NCI-H524 (cell line): ENCODE data around the gene CPLANE1.
"Not testable (repeated sequence)": the region's sequence is repeated elsewhere in the genome, so short reads cannot be mapped to it uniquely, and the experiment has no call there.

Experiments used
- DNase-seq, 2 experiments: peaks; one replicate each; lab custom pipeline; 2025; lab: John Stamatoyannopoulos, UW

The CPLANE1 gene

DNA sequence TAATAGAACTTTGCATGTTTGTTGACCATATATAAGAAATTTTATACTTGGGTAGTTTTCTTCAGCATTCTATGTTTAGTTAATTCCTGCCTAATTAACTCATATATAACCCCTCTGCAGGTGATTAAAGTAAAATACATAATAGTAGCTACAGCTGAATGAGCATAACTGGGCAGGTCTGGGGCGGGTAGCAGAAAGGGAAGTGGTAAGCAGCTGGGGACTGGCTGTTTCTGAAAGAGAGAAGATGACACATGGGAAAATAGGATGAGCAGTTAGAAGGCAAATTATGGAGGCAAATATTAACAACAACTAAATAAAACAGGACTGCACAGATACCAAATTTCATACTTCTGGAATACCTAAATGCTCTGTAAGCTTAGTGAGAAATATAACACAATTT lies 128.1 kb downstream of the CPLANE1 start:
- DNase-seq, result no peak

DNA sequence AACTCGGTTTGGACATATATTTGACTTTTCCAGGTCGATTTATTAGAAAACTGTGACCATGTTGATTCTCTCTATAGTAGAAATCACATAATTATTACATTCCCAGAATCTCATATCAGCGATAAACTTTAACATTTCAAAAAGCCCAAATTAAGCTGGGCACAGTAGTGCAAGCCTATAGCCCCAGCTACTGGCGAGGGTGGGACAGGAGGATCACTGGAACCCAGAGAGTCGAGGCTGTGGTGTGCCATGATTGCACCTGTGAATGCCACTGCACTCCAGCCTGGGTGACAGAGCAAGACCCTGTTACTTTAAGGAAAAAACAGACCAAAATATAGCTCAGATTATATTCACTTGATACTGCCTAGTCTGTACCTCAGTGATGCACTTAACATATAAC lies 128.9 kb downstream of the CPLANE1 start:
- no peak for DNase-seq

DNA sequence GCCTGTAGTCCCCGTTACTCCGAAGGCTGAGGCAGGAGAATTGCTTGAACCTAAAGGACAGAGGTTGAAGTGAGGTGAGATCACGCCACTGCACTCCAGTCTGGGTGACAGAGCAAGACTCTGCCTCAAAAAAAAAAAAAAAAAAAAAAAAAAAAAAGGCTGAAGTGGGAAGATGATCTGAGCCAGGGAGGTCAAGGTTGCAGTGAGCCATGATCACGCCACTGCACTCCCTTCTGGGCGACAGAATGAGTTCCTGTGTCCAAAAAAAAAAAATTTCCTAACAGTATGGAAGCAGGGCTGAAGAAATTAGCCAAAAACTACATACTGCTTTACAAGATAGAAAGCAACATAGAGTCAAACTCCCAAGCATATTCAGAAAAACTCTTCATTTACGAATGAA lies 132.8 kb downstream of the CPLANE1 start:
- DNase-seq, result no peak

DNA sequence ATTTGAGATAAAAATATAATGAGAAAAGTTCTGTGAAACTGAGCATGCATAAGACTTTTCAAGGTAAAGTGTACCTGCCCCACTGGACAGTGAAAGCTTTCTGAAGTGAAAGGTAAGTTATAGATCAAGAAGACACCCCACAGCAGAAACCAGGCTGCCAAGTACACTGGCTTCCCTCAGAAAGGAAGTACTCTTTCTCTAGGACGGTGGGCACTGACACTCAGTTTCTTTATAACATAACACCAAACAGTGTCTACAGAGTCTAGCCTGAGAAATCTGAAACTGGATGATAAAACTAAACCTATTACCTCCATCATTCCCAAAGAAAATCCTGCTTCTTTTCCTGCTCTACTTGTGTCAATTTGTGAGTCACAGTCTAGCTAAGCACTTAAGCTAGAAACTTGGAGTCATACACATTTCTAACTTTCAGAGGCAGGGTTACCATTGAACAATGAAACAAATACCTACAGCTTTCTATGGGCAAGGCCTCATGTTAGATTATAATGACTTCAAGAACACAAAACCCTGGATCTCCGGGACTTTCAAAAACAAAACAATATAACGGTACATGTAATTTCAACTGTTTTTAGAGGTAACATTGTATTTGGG lies 136.7 kb downstream of the CPLANE1 start:
- no peak for DNase-seq

DNA sequence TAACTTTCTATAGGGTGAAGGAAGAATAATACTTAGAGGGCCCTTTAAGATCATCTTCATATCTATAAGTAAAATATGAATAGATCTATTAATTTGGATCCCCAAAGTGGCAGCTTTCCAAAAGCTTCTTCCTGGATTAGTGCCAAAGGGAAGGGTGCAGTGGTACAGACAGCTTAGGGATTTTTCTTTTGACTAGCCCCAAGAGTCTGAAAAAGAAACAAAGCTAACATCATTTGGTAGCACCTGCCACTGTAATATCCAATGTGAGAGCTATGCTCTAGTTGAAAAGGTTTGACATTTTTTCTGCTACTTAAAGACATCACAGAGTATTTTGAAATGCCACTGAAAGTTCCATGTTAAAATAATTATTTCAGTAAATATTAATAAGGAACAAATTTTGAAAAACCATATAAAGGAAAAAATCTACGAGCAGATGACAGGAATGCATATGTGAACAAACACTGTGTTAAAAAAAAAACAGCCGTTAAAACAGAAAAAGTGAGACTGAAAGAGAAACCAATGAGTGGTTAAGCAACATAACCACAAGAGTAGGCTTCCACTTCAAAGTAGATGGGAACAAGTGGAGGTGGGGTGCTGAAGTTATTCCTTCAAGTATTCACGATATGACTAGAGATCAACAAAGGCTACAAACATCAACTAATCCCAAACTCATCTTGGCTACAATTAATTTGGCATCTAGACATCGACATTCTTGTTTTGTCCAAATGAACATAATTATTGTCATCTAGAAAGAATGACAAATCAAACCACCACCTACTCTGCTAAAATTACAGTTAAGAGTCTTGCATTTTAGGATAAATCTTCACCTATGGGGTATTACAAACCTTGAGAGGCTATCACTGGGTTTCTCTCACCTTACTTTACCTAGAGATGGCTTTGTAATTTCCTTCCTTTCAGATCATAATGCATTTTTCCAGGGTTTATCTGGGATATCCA lies 137.5 kb downstream of the CPLANE1 start:
- DNase-seq, result no peak

DNA sequence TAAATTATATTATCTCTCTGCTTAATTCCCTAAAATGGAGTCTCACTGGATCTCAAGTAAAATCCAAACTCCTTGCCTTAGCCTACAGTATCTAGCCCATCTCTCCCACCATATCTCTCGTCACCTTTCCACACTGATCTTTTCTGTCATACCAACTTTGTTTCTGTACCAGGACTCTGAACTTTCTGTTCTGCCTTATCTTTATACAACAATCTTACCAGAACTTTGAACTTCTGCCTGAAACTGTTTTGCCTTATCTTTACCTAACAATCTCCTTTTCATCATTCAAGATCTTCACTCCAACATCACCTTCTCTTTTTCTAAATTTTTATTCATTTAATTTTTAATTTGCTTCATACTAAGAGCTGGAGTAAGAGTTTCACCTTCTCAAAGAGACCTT lies 139.0 kb downstream of the CPLANE1 start:
- DNase-seq, result no peak

DNA sequence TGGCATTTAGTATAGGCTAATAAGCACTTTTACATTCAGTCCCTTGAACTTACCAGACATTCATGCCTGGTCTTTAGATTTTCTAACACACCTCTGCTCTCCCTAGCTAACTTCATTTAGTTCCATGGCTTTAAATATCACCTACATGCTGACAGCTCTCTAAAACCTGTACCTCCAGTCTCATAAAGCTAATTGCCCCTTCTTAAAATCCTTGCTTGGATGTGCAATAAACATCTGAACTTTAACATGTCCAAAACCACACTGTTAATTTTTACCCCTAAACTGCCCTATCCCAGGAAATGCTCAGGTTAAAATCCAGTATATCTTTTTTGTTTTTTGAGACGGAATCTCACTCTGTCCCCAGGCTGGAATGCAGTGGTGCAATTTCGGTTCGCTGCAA lies 139.8 kb downstream of the CPLANE1 start:
- DNase-seq, result no peak

DNA sequence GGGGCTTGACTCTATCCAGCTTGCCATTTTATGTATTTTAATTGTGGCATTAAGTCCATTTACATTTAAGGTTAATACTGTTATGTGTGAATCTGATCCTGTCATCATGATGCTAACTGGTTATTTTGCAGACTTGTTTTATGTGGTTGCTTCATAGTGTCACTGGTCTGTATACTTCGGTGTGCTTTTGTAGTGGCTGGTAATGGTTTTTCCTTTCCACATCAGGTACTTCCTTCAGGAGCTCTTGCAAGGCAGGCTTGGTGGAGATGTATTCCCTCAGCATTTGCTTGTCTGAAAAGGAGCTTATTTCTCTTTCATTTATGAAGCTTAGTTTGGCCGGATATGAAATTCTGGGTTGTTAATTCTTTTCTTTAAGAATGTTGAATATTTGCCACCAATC lies 145.9 kb downstream of the CPLANE1 start:
- DNase-seq, result no peak

DNA sequence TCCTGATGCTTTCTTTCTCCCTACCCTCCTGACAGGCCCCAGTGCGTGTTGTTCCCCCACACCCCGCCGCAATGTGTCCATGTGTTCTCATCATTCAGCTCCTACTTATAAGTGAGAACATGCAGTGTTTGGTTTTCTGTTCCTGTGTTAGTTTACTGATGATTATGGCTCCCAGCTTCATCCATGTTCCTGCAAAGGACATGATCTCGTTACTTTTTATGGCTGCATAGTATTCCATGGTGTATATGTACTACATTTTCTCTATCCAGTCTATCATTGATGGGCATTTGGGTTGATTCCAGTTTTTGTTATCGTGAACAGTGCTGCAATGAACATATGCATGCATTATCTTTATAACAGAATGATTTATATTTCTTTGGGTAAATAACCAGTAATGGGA lies 149.9 kb downstream of the CPLANE1 start:
- not testable (repeated sequence) for DNase-seq

DNA sequence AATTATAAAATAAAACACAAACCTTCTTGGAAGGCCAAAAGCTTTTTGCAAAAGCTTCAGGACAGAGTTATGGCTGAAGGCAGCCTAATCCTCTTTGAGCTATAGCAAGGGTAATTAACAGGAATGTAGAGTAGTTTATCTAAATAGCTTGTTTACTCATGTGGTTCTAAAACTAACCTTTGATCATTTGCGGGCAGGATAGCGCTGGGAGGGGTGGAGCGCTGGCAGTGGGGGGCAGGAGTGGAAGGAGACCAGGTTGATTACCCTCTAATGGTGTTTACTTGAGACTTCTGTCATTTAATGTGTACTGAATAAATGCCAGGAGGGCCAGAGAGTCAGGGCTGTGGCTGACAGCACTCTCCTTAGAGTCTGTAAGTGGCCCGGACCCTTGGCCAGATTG lies 155.4 kb downstream of the CPLANE1 start:
- DNase-seq, result not testable (repeated sequence)

DNA sequence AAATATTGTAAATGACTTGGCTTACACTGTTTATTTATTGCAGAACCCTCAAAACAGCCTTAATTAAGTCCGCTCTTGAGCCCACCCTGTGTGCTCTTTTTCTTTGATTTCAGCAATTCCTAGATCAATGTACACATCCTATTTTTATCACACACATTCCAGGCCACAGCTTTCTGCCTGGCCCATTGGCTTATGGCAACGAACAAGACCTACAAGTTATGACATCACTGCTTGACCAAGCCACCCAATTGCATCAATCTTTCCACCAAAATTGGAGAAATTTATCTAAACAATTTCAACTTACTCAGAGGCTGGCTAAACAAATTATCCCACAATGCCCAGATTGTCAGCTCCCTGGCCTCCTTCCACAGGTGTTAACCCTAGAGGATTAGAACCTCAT lies 158.4 kb downstream of the CPLANE1 start:
- DNase-seq, result no peak

DNA sequence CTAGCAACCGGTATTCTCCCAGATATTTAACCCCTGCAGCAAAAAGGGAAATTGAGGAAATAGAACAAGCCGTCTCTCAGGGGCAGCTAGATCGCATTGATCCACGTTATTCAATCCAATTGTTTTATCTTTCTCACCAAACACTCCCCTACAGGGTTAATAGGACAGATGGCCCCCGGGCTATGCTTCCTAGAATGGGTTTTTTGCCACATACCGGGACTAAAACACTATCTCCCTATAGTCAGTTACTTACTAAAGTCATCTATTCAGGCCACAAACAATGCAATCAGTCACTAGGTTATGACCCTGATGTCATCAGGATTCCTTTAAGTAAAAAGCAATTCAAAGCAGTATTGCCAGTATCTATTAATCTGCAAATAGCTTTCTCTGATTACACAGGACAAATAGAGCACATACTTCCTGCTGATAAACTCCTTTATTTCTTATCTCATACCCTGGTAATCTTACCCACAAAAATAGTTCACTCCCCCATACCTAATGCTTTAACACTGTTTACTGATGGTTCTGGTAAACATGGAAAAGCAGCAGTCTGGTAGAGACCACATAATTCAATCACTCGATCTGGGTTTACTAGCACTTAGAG lies 159.0 kb downstream of the CPLANE1 start:
- no peak for DNase-seq

DNA sequence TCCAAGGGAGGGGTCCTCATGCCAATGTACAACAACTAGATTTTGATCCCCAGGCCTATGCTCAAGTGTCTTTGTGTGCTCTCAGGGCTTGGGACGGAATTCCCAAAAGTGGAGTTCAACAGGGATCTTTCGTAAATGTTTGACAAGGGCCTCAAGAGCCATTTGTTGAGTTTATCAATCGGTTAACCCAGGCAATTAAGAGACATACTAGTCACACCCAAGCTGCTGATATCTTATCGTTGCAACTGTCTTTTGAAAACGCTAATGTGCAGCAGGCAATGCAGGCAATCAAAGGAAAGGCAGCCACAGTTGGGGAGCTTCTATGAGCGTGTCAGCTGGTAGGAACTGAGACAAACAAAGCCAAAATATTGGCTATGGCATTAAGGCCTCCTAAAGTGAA lies 161.2 kb downstream of the CPLANE1 start:
- no peak for DNase-seq

DNA sequence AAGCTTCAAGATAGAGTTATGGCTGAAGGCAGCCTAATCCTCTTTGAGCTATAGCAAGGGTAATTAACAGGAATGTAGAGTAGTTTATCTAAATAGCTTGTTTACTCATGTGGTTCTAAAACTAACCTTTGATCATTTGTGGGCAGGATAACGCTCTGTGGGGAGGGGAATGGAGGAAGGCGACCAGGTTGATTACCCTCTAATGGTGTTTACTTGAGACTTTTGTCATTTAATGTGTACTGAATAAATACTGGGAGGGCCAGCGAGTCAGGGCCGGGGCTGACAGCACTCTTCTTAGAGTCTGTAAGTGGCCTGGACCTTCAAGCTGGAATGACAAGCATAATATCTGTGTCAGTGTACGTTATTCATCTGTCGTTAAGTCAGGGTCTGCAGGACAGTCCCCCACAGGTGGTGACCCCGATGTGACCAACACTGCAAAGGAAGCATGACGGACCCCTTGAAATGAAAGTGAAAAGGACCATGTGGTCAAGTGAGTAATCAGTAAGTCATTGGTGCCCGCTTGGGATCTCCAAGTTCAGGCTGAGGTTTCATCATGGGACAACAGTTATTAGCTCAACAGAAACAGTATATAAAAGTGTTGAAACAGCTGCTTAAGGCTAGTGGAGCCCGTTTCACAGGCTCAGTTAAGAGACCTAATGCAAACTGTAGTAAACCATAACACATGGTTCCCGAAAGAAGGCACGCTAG lies 162.6 kb downstream of the CPLANE1 start:
- no peak for DNase-seq

DNA sequence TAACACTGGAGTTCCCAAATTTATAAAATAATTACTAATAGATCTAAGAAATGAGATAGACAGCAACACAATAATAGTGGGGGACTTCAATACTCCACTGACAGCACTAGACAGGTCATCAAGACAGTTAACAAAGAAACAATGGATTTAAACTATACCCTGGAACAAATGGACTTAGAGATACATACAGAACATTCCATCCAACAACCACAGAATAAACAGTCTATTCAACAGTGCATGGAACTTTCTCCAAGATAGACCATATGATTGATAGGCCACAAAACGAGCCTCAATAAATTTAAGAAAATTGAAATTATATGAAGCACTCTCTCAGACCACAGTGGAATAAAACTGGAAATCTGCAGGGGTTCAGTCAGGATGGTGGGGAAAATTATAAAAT lies 163.2 kb downstream of the CPLANE1 start:
- not testable (repeated sequence) for DNase-seq

DNA sequence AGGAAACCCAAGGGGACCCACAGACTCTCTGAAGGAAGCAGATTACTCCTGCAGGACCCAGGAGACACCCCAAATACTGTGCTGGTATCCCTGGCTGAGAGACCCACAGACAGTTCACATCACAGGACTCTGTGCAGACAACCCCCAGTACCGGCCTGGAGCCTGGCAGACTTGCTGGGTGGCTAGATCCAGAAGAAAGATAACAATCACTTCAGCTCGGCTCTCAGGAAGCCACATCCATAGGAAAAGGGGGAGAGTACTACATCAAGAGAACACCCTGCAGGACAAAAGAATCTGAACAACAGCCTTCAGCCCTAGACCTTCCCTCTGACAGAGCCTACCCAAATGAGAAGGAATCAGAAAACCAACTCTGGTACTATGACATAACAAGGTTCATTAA lies 166.2 kb downstream of the CPLANE1 start:
- not testable (repeated sequence) for DNase-seq

DNA sequence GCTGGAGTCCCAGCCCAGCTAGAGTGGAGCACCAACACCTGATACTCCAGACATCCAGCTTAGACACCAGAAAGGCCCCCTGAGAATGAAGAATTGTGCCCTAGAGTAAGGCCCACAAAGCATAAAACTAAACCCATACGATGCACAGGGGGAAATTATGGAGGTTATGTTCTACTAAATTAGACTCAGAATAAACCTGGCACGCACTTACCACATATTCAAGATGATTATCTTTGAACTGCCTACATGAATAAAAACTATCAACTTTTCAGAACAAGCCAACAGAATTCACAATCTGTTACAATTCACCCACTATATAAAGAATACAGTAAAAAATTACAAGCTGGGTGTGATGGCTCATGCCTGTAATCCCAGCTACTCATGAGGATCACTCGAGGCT lies 168.5 kb downstream of the CPLANE1 start:
- DNase-seq, result no peak

DNA sequence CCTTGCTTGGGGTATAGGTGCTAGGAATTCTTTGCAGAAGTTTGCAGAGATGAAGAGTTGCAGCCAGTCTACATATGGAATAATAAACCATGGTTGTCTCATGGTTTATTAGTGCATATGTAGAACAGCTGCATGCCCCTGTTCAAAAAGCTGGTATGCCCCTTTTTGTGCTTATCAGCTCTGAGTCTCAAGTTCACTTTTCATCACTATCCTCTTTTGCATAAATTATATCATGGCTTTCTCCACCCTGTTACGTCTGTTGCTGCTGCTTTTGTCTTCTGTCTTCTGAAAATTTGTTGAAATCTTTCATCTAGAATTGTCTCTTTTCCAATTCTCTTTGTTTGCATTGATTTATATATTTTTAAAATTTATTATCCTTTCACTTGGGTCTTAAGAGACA lies 172.0 kb downstream of the CPLANE1 start:
- no peak for DNase-seq

DNA sequence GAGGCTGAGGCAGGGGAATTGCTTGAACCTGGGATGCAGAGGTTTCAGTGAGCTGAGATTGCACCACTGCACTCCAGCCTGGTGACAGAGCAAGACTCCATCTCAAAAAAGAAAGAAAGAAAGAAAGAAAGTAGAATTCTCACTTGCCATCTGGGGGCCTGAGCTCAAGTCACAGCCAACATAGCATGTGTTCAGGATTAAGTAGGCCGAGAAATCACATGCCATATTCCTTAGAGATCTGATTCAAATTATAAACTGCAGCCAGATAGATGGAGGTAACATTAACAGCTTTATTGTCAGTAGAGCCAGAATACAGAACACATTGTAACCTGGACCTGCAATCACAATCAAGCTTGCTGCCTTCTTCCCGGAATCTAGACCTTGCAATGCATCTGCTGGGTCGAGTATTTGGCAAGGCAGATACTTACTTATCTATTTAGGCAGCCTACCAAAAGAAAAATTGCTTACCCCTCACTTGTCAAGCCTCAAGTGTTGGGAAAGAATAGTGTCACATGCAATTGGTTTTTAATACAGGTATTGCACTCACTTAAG lies 173.7 kb downstream of the CPLANE1 start:
- DNase-seq, result no peak

DNA sequence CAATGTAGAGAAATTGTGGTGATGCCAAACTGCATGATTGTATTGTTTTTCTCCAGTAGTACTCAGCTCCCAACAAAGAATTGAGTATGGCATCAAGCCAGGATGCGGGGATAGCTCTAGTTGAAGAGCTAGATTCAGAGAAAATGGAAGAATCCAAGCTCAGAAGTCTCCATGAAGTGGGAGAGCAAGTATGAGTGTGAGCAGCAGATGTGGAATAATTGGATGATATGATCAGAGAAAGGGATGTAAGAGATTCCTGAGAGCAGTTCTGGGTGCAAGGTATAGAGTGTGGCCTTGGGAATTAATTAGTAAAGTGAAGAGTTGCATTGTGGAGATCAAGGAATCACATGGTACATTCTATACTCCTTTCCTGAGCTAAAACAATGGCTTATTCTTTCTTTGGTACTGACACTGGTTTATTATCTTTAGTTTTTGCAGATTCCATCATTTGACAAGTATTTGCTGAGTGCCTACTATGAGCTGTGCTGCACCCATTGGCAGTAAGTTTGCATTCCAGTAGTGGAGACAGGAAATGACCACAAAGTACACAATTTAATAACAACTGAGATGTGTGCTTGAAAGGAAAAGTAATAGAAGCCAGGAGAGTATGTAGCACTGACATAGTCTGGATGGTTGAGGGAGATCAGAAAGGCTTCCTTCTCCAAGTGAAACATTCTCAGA lies 177.1 kb downstream of the CPLANE1 start:
- no peak for DNase-seq

DNA sequence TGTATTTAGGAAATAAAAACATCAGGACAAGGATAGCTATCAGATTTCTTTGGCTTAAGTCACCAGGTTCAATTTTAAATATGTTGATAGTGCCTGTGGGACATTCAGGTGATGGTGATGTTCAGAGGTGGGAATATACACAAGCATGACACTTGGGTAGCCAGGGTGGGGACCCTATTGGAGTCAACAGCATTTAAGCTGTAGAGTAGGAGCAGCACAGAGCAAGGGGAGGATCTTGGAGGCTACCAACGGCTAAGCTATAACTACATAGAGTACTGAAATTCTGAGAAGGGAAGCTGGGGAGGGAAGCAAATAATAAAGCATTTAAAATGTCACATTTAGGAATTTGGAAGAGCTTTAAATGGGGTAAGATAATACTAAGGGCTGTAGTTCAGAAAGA lies 177.7 kb downstream of the CPLANE1 start:
- no peak for DNase-seq

DNA sequence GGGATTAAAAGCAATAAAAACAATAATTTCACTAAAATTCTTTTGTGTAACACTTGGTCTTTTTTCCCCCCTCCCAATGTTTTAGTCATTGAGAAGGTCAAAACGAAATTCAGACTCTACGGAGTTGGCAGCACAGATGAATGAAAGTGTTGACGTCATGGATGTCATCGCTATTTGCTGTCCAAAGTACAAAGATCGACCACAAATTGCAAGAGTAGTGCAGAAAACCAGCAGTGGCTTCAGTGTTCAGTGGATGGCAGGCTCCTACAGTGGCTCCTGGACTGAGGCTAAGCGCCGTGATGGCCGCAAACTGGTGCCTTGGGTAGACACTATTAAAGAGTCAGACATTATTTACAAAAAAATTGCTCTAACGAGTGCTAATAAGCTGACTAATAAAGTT lies 184.7 kb downstream of the CPLANE1 start:
- DNase-seq, result no peak
